ENCODE measurements around the gene SACS. TPM values are rescaled to one million over a fixed set of nuclear protein-coding genes. Genes with fewer than 3 reads are reported as not detected.
"Not testable (repeated sequence)": the region's sequence is repeated elsewhere in the genome, so short reads cannot be mapped to it uniquely, and the experiment has no call there.

Gene SACS
- total RNA-seq, 1 donor from 2014 or later: 28.0 TPM

DNA sequence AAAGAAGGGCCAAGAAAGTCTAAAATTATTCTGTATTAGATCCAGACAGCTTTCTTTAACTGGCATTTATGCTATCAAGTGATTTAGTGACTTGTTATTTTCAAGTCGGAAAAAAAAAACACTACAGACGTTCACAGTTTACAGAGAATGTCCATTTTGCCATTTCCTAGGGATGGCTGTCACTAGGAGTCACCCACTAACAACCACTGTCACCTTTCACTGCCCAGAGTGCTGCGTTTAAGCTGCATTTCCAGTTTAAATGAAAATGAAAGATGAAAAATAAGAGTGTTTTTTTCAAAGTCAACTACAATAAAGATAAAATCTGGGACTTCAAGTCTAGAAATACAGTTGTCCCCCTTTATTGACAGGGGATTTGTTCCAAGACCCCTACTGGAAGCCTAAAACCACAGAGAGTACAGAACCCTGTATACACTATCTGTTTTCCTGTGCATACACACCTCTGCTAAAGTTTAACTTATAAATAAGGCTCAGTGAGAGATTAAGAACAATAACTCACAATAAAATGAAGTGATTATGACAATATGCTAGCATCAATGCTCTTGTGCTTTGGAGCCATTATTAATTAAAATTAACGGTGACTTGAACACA lies 112.5 kb downstream of the SACS start:
- intact Hi-C loops (cut with micrococcal nuclease): loop anchor here (2.0 kb wide), 1 partner anchor 54 kb away; no protein-coding TSS in a partner anchor

DNA sequence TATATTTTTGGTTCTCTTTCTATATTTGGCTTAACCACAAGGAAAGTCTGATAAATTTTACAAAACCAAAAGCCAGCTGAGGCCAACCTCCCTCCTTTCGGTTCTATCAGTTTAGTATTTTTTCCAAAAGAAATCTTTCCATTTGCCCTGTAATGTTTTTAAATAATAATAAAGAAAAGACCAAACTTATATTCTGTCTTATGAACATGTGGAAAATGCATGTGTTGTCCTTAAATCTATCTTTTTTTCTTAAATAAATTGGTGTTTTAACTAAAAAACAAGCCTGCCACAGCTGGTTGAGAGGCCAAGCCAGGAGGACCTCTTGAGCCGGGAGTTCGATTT lies 113.6 kb downstream of the SACS start:
- intact Hi-C loops (cut with micrococcal nuclease): loop anchor here (2.0 kb wide), 1 partner anchor 55 kb away; no protein-coding TSS in a partner anchor

DNA sequence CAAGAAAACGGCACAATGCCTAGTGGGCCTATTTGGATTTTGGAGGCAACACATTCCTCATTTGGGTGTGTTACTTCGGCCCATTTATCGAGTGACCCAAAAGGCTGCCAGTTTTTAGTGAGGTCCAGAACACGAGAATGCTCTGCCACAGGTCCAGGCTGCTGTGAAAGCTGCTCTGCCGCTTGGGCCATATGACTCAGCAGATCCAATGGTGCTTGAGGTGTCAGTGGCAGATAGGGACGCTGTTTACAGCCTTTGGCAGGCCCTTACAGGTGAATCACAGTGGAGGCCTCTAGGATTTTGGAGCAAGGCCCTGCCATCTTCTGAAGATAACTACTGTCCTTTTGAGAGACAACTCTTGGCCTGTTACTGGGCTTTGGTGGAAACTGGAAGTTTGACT lies 118.7 kb downstream of the SACS start:
- intact Hi-C loops (cut with micrococcal nuclease): not testable (repeated sequence)

DNA sequence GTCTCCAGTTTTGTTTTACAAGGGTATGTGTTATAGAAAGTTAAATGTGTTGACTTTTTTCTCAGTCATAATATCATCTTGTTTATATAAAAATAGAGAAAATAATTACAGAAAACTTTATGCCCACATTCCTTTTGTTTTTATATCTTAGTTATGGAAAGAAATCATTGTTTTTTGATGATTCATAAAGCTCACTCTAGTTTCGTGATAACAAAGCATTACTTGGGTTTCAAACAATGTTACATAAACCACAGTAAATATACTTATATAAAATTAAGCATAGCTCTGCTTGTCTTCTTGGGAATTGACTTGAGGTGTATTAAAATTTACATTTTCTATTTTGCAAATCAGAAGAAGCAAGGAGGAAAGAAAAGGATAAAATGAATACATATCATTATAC lies 140.9 kb downstream of the SACS start:
- intact Hi-C loops (cut with micrococcal nuclease): no loop called here

DNA sequence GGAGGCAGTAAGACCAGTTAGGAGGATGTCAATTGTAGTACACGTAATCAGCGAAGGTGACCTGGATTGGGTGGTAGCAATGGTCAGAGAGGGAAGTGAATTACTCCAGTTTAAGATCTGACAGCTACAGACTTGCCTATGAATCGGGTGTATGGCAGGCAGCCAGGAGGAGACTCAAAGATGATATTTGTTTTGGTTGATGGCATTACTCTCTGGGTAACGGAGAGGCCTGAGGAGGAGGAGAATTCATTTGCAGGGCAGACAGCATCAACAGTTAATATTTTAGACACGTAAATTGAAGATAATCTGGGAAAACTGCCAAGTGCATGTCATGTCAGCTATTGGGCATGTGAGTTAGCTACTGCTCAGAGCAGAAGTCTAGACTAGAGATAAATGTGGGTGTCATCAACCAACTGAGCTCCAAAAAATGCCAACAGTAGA lies 143.6 kb downstream of the SACS start:
- intact Hi-C loops (cut with micrococcal nuclease): no loop called here

GRCh38 chr13:23288995-23289394 lies 144.5 kb downstream of the SACS start:
- intact Hi-C loops (cut with micrococcal nuclease): no loop called here

DNA sequence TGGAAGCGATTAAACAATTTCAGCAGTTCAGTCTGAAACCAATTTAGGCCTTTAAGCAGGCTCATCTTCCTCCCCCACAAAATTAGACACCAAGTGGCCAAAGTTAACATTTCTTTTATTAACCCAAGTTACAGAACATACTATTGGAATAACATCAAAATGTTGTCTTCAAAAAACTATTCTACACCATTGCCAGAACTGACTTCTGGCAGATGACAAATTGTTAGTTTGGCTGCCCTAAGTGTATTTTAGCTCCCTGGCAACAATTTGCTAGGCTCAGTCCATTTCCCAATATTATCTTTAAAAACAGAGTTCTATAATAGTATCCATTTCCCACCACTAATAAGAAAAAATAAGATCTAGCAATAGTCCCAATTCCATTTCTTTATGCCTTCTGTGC lies 144.9 kb downstream of the SACS start:
- intact Hi-C loops (cut with micrococcal nuclease): no loop called here

- intact Hi-C loops (cut with micrococcal nuclease): no loop called here
These were observed 154.2 kb downstream of the SACS start for GRCh38 chr13:23279321-23279720.

Other genes starting within 250 kb of the SACS start
- gene TNFRSF19, start 136.7 kb upstream of the SACS start, total RNA-seq: 0.27 and 0.34 TPM in 2 replicates

Data from T-helper 2 cell treated with Interferon-gamma antibody and Interleukin-4, amounts not matched to agents 100 ng/mL and 5 ng/mL, for 36 hours (primary cell).